HepG2 (cell line): ENCODE measurements around the gene SLC35B1. TPM values are rescaled to one million over a fixed set of nuclear protein-coding genes. Genes with fewer than 3 reads are reported as not detected.

Source experiments
- ARNTL ChIP-seq: sonication (generic); formaldehyde crosslinking; IDR thresholded peaks from 2 replicates; pipeline ENCODE4 v1.4.0; 2020; ENCODE audit warnings: mild to moderate bottlenecking, missing genetic modification reagents
- EP300 ChIP-seq, 3 experiments: sonication (generic) in 1 of 3; formaldehyde crosslinking in 1 of 3; IDR thresholded peaks; 2 replicates each; pipeline versions ENCODE4 v1.5.1 to v1.6.1; 2011 to 2020; ENCODE audit warnings: low read depth in 2 of 3, low read length in 2 of 3, borderline replicate concordance in 1 of 3, improper control_type of control experiment in 1 of 3, mild to moderate bottlenecking in 1 of 3, missing genetic modification reagents in 1 of 3, moderate library complexity in 1 of 3
- ETV6 ChIP-seq: sonication (generic); formaldehyde crosslinking; conservative IDR thresholded peaks from 2 replicates; pipeline ENCODE4 v1.4.0; 2020; ENCODE audit warnings: missing genetic modification reagents
- HDAC6 ChIP-seq: fragments of 200-600 bp; sonication (generic); IDR thresholded peaks from 2 replicates; pipeline ENCODE4 v1.7.0; 2017; ENCODE audit warnings: mild to moderate bottlenecking, antibody characterized with exemption, low read length, low read depth
- JUN ChIP-seq: sonication (generic); formaldehyde crosslinking; IDR thresholded peaks from 2 replicates; pipeline ENCODE4 v1.4.0; 2020; ENCODE audit warnings: mild to moderate bottlenecking, missing genetic modification reagents
- KLF15 ChIP-seq: sonication (generic); formaldehyde crosslinking; IDR thresholded peaks from 2 replicates; pipeline ENCODE4 v1.8.1; 2023; ENCODE audit warnings: borderline replicate concordance, mild to moderate bottlenecking, inconsistent platforms, missing genetic modification reagents, mixed read lengths
- MED13 ChIP-seq: sonication (generic); formaldehyde crosslinking; IDR thresholded peaks from 2 replicates; pipeline ENCODE4 v1.5.0; 2020; ENCODE audit warnings: missing genetic modification reagents
- MTERF4 ChIP-seq: sonication (generic); formaldehyde crosslinking; IDR thresholded peaks from 2 replicates; pipeline ENCODE4 v1.8.0; 2023; ENCODE audit warnings: mild to moderate bottlenecking, missing genetic modification reagents
- SKIL ChIP-seq: sonication (generic); formaldehyde crosslinking; IDR thresholded peaks from 2 replicates; pipeline ENCODE4 v1.8.0; 2022; ENCODE audit warnings: missing genetic modification reagents, mild to moderate bottlenecking, moderate library complexity, borderline replicate concordance
- ZBTB25 ChIP-seq: IDR thresholded peaks from 2 replicates; pipeline ENCODE4 v1.6.1; 2018; ENCODE audit warnings: missing genetic modification reagents
- ZBTB46 ChIP-seq: sonication (generic); formaldehyde crosslinking; IDR thresholded peaks from 2 replicates; pipeline ENCODE4 v1.4.0; 2020; ENCODE audit warnings: mild to moderate bottlenecking, missing genetic modification reagents, borderline replicate concordance
- ZNF263 ChIP-seq: sonication (generic); formaldehyde crosslinking; IDR thresholded peaks from 2 replicates; pipeline ENCODE4 v1.4.0; 2020; ENCODE audit warnings: missing genetic modification reagents
- ZNF34 ChIP-seq: sonication (generic); formaldehyde crosslinking; IDR thresholded peaks from 2 replicates; pipeline ENCODE4 v1.4.0; 2020; ENCODE audit warnings: mild to moderate bottlenecking, missing genetic modification reagents, borderline replicate concordance
- ZNF432 ChIP-seq: sonication (generic); formaldehyde crosslinking; IDR thresholded peaks from 2 replicates; pipeline ENCODE4 v1.5.0; 2020; ENCODE audit warnings: missing genetic modification reagents, mild to moderate bottlenecking, borderline replicate concordance
- ZNF530 ChIP-seq: sonication (generic); formaldehyde crosslinking; IDR thresholded peaks from 2 replicates; pipeline ENCODE4 v1.5.0; 2020; ENCODE audit warnings: low read depth, mild to moderate bottlenecking, missing genetic modification reagents
- ZNF572 ChIP-seq: sonication (generic); formaldehyde crosslinking; IDR thresholded peaks from 2 replicates; pipeline ENCODE4 v1.5.1; 2020; ENCODE audit warnings: mild to moderate bottlenecking, missing genetic modification reagents
- ZNF598 ChIP-seq: sonication (generic); formaldehyde crosslinking; IDR thresholded peaks from 2 replicates; pipeline ENCODE4 v1.5.1; 2020; ENCODE audit warnings: mild to moderate bottlenecking, missing genetic modification reagents, borderline replicate concordance
- ZNF883 ChIP-seq: sonication (generic); formaldehyde crosslinking; IDR thresholded peaks from 2 replicates; pipeline ENCODE4 v1.5.1; 2020; ENCODE audit warnings: mild to moderate bottlenecking, missing genetic modification reagents; ENCODE audit errors: not compliant biosample characterization
- polyA plus RNA-seq, 8 experiments: library from polyadenylated mRNA; depleted of rRNA in 3 of 8; stranded (reverse) in 7 of 8; unstranded in 1 of 8; fragments of >200 nt; fragmentation: Illumina TruSeq in 4 of 8; extraction: Trizol in 4 of 8; gene quantifications; 2 replicates each; pipeline versions ENCODE4 v1.2.1 to v1.2.3, GENCODE V29; 2011 to 2016; ENCODE audit warnings: low read depth in 4 of 8, missing spikeins in 1 of 8, mixed read lengths in 1 of 8; ENCODE audit not compliant: insufficient read depth in 1 of 8
- total RNA-seq, 5 experiments: library from RNA; depleted of rRNA; stranded (reverse); fragments of >200 nt; fragmentation: Illumina TruSeq; extraction: Trizol; gene quantifications; 2 replicates each; pipeline ENCODE4 v1.2.3, GENCODE V29; 2016; ENCODE audit warnings: low read depth in 1 of 5

SLC35B1 gene
- total and polyA plus RNA-seq, 2 of the 13 experiments (the other 11 are each of a cell fraction or from before 2014, with no cell fraction given): 99.6 to 113 TPM

- TF ChIP-seq ZNF34 (peak; percentile 60; the same call in 1 of the 2 replicates), HDAC6 (no peak), ZNF572 (CRISPR knock-in tag) (0 out of 2 replicates have a peak, but pooled peaks have one; percentile 63), ETV6 (CRISPR knock-in tag) (0 out of 2 replicates have a peak, but pooled peaks have one; percentile 38), EP300 (IDR thresholded peaks at IDR 0.05; ENCODE audit: low read depth in 2 of 2, low read length in 2 of 2) (no peak), EP300 (CRISPR knock-in tag; IDR thresholded peaks at IDR 0.05; ENCODE audit: borderline replicate concordance) (peak; percentile 1; the same call in 1 of the 2 replicates), MED13 (no peak), ZNF432 (CRISPR knock-in tag) (no peak), MTERF4 (CRISPR knock-in tag) (no peak), ZBTB46 (CRISPR knock-in tag) (no peak), ZBTB25 (CRISPR knock-in tag) (no peak), ZNF883 (CRISPR knock-in tag) (no peak), SKIL (no peak), KLF15 (no peak), JUN (peak; percentile 24; the same call in 1 of the 2 replicates), ARNTL (CRISPR knock-in tag) (0 out of 2 replicates have a peak, but pooled peaks have one; percentile 8), ZNF530 (CRISPR knock-in tag) (no peak), ZNF263 (CRISPR knock-in tag) (no peak), ZNF598 (CRISPR knock-in tag) (no peak)
- TF ChIP-seq, all 625 proteins: peak for 24
These were observed 885 bp upstream of the SLC35B1 start (continued) for GRCh38 chr17:49708515-49709183.
